B cell (primary cell): Measurements from ENCODE around the gene JMJD1C. TPM values are rescaled to one million over a fixed set of nuclear protein-coding genes. Genes with fewer than 3 reads are reported as not detected.

Source experiments
- ATAC-seq: fragments of 200-7000 bp; cut with Tn5 transposase; one replicate; pipeline ENCODE4 v1.10.0; 2021; ENCODE audit warnings: low read depth, mild to moderate bottlenecking, moderate number of reproducible peaks, moderate library complexity
- CTCF ChIA-PET: fragments of 350-600 bp; sonication (Branson Sonifier 250); formaldehyde crosslinking; loops from one replicate; lab custom pipeline; 2021; ENCODE audit warnings: antibody characterized with exemption, inconsistent platforms; lab: Charles Lee
- POLR2A ChIA-PET: fragments of 350-600 bp; sonication (Branson Sonifier 250); formaldehyde crosslinking; loops from one replicate; lab custom pipeline; 2021; ENCODE audit warnings: antibody characterized with exemption; lab: Charles Lee
- DNase-seq: peaks from one replicate; pipeline ENCODE4 v3.0.0; 2013
- H2AFZ ChIP-seq: 2 replicates; pipeline ENCODE4 v1.6.1; 2012; ENCODE audit warnings: mild to moderate bottlenecking, low read depth, low read length; ENCODE audit not compliant: insufficient read depth, poor library complexity, severe bottlenecking
- H3K27ac ChIP-seq, 2 donors: 1 replicate in 1 of 2; 2 replicates in 1 of 2; pipeline ENCODE4 v1.5.1; 2012 to 2013; ENCODE audit warnings: low read length in 2 of 2, mild to moderate bottlenecking in 2 of 2, moderate library complexity in 1 of 2
- H3K27me3 ChIP-seq, 4 experiments: fragments of 200-600 bp in 1 of 4; sonication (generic) in 1 of 4; replicated peaks in 1 of 4; 1 replicate in 2 of 4; 2 replicates in 2 of 4; pipeline versions ENCODE4 v1.6.1 to v1.7.0; 2013 to 2016; ENCODE audit warnings: low read length in 3 of 4, mild to moderate bottlenecking in 2 of 4, mixed read lengths in 1 of 4, moderate library complexity in 1 of 4; ENCODE audit not compliant: insufficient read depth in 4 of 4, control insufficient read depth in 3 of 4; ENCODE audit errors: control extremely low read depth in 1 of 4
- H3K36me3 ChIP-seq, 2 experiments: replicated peaks in 1 of 2; 1 replicate in 1 of 2; 2 replicates in 1 of 2; pipeline versions ENCODE4 v1.6.1 to v1.7.1; 2013; ENCODE audit warnings: low read length in 1 of 2; ENCODE audit not compliant: insufficient read depth in 2 of 2, control insufficient read depth in 1 of 2; ENCODE audit errors: control extremely low read depth in 1 of 2, extremely low read depth in 1 of 2
- H3K4me1 ChIP-seq, 2 donors: fragments of 200-600 bp in 1 of 2; sonication (generic) in 1 of 2; 1 replicate in 1 of 2; 2 replicates in 1 of 2; pipeline versions ENCODE4 v1.5.1 to v1.6.1; 2013 to 2017; ENCODE audit warnings: low read length in 2 of 2; ENCODE audit not compliant: control insufficient read depth in 2 of 2, insufficient read depth in 2 of 2
- H3K4me2 ChIP-seq: replicated peaks from 2 replicates; pipeline ENCODE3; 2012; ENCODE audit warnings: mild to moderate bottlenecking, low read depth, low read length; ENCODE audit not compliant: poor library complexity, severe bottlenecking
- H3K4me3 ChIP-seq, 5 experiments: fragments of 200-600 bp in 1 of 5; sonication (generic) in 1 of 5; 1 replicate in 3 of 5; 2 replicates in 2 of 5; pipeline versions ENCODE4 v1.5.1 to v1.7.0; 2011 to 2016; ENCODE audit warnings: low read length in 4 of 5, mild to moderate bottlenecking in 4 of 5, low read depth in 2 of 5, control low read depth in 1 of 5, moderate library complexity in 1 of 5; ENCODE audit not compliant: insufficient read depth in 1 of 5; ENCODE audit errors: control extremely low read depth in 1 of 5, extremely low read depth in 1 of 5
- H3K79me2 ChIP-seq: fragments of 200-600 bp; sonication (generic); one replicate; pipeline ENCODE4 v1.6.0; 2016; ENCODE audit warnings: low read length; ENCODE audit not compliant: control insufficient read depth, insufficient read depth
- H3K9ac ChIP-seq: fragments of 200-600 bp; sonication (generic); 2 replicates; pipeline ENCODE4 v1.6.1; 2017; ENCODE audit warnings: mild to moderate bottlenecking, low read length, moderate library complexity
- H3K9me3 ChIP-seq, 3 donors: one replicate each; pipeline versions ENCODE4 v1.6.1 to v1.7.1; 2013; ENCODE audit warnings: low read length in 2 of 3; ENCODE audit not compliant: control insufficient read depth in 2 of 3, insufficient read depth in 1 of 3; ENCODE audit errors: control extremely low read depth in 1 of 3
- H4K20me1 ChIP-seq: 2 replicates; pipeline ENCODE4 v1.6.0; 2012; ENCODE audit warnings: mild to moderate bottlenecking, low read length; ENCODE audit not compliant: insufficient read depth, control insufficient read depth, poor library complexity, severe bottlenecking
- H3K27ac Mint-ChIP-seq: one replicate; pipeline ENCODE4 v1.8.0; 2021; ENCODE audit warnings: mixed read lengths
- H3K27me3 Mint-ChIP-seq: one replicate; pipeline ENCODE4 v1.8.0; 2021; ENCODE audit warnings: mixed read lengths
- H3K4me1 Mint-ChIP-seq: one replicate; pipeline ENCODE4 v1.8.0; 2021; ENCODE audit warnings: mixed read lengths
- H3K4me3 Mint-ChIP-seq: one replicate; pipeline ENCODE4 v1.8.0; 2021; ENCODE audit warnings: mixed read lengths
- H3K9me3 Mint-ChIP-seq: one replicate; pipeline ENCODE4 v1.8.0; 2022; ENCODE audit warnings: mixed read lengths; ENCODE audit not compliant: insufficient read depth
- EZH2 ChIP-seq: IDR thresholded peaks from 2 replicates; pipeline ENCODE4 v1.6.1; 2012; ENCODE audit warnings: borderline replicate concordance, low read depth, mild to moderate bottlenecking, moderate library complexity, low read length; ENCODE audit not compliant: insufficient read depth, poor library complexity, severe bottlenecking
- whole genome bisulfite sequencing: methylation state at CpG from one replicate; pipeline ENCODE4 v1.1.5; 2013; ENCODE audit warnings: missing lambda C conversion rate; ENCODE audit not compliant: insufficient coverage; 5-methylcytosine and 5-hydroxymethylcytosine counted together
- intact Hi-C: fragments of 100-400 bp; cut with micrococcal nuclease; formaldehyde crosslinking; loops from one replicate; pipeline ENCODE4 v1.10.0; 2022
- polyA minus RNA-seq: library from RNA; depleted of rRNA, polyadenylated mRNA; stranded (reverse); fragments of >200 nt; gene quantifications from 2 replicates; pipeline ENCODE4 v1.2.3, GENCODE V29; 2012
- polyA plus RNA-seq: library from polyadenylated mRNA; depleted of rRNA; stranded (reverse); fragments of >200 nt; gene quantifications from 2 replicates; pipeline ENCODE4 v1.2.3, GENCODE V29; 2012
- total RNA-seq, 2 donors: library from RNA; stranded (reverse); fragments of 120-200 nt in 1 of 2; gene quantifications; 1 replicate in 1 of 2; 2 replicates in 1 of 2; pipeline versions ENCODE4 v1.2.3 to v1.2.4, GENCODE V29; 2013 to 2022
- TF ChIP-seq, protein P1 (sequence below): fragments of 200-600 bp; IDR thresholded peaks from one replicate; pipeline ENCODE4 v1.8.0; 2022; ENCODE audit warnings: antibody characterized with exemption, mild to moderate bottlenecking

Gene JMJD1C
- 235 and 247 TPM in 2 replicates for total RNA-seq
- total RNA-seq (2013), result 401 TPM
- polyA plus RNA-seq, result 81.8 and 119 TPM in 2 replicates
- 417 and 467 TPM in 2 replicates for polyA minus RNA-seq

DNA sequence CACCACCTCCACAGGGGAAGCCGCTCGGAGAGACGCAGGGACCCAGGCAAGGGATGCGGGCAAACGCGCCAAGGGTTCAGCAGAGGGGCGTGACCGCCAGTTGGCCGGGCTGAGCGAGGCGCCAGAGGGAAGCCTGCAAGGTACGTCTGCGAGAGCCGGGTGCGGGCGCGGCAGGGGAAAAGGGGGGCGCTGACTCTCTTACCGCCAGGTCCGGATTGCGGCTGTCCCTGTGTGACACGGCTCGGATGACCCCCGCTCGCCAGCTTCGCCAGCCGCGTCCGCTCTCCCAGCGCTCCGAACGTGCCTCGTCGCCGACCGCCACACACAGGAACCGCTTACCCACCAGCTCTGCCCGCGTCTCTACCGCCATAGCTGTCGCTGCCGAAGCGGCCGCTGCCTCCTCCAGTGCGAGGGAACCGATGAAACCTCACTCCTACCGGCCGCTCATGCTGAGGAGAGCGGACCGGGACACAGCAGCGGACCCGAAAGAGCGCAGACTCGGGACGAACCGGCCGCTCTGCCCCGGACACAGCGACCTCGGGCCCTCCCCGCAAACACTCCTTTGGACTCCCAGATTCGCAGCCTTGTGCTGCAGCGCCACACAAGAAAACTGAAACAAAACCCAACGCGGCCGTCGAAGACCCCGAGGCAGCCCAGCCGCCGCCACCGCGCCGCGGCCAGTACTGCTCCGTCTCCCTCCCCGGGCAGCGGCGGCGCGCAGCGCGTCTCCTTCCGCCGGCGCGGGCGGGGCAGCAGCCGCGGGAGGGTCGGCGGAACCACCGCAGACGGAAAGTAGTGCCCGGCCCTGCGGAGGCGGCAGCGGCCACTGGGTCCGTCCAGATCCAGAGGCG is at the start of gene JMJD1C:
TSS of gene JMJD1C (minus strand) at position 685 of the 851 bp plus-strand sequence. CDS start at position 370, 315 bp downstream.
- peaks cover 14% of the 10 kb centered on the region for H4K20me1 ChIP-seq
- H3K4me2 ChIP-seq, result peak within 1 kb of the TSS; percentile 90
- peaks cover 13% of the 10 kb centered on the region in 2 donors for H3K4me1 ChIP-seq
- H2AFZ ChIP-seq, result peak within 1 kb of the TSS; percentile 96
- peak within 1 kb of the TSS; percentile 60 to 75 for H3K27ac ChIP-seq
- peak; percentile 84 for DNase-seq
- Mint-ChIP-seq H3K27me3 (no peaks in the 10 kb centered on the region), H3K27ac (peak within 1 kb of the TSS; percentile 95), H3K9me3 (no peaks in the 10 kb centered on the region), H3K4me1 (peaks cover 18% of the 10 kb centered on the region), H3K4me3 (peak within 1 kb of the TSS; percentile 98)
- intact Hi-C loops, result loop anchor here (1.0 to 10.0 kb wide), 5 partner anchors 57 to 249 kb away; no protein-coding TSS in a partner anchor
- peak; percentile 72 for ATAC-seq
- H3K27me3 ChIP-seq, result no peaks in the 10 kb centered on the region
- no peaks in the 10 kb centered on the region for H3K9me3 ChIP-seq
- no peak for TF ChIP-seq EZH2
- TF ChIP-seq, protein P1, sequence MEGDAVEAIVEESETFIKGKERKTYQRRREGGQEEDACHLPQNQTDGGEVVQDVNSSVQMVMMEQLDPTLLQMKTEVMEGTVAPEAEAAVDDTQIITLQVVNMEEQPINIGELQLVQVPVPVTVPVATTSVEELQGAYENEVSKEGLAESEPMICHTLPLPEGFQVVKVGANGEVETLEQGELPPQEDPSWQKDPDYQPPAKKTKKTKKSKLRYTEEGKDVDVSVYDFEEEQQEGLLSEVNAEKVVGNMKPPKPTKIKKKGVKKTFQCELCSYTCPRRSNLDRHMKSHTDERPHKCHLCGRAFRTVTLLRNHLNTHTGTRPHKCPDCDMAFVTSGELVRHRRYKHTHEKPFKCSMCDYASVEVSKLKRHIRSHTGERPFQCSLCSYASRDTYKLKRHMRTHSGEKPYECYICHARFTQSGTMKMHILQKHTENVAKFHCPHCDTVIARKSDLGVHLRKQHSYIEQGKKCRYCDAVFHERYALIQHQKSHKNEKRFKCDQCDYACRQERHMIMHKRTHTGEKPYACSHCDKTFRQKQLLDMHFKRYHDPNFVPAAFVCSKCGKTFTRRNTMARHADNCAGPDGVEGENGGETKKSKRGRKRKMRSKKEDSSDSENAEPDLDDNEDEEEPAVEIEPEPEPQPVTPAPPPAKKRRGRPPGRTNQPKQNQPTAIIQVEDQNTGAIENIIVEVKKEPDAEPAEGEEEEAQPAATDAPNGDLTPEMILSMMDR, result no peak
- under 1% methylated on average over 99 of the region's 99 CpGs for WGBS
- H3K36me3 ChIP-seq, result no peaks in the 10 kb centered on the region
- peak within 1 kb of the TSS; percentile 95 for H3K9ac ChIP-seq
- POLR2A ChIA-PET, result interaction anchor here (1.2 to 1.7 kb wide), 3 partner anchors 42 to 196 kb away, joined by 3 read pairs; partner anchors contain the start of gene REEP3
- peak within 1 kb of the TSS; percentile 66 to 97 (median 92) for H3K4me3 ChIP-seq
- CTCF ChIA-PET, result interaction anchor here (0.7 to 2.3 kb wide), 10 partner anchors 14 to 299 kb away, joined by 3 to 12 read pairs (median 4); no protein-coding TSS in a partner anchor
- H3K79me2 ChIP-seq, result peaks cover 58% of the 10 kb centered on the region
